Neural progenitor cell (in vitro differentiated cells): Measurements from ENCODE around the gene MSANTD3.

Experiments
- CTCF ChIP-seq: fragments of 200-600 bp; sonication (generic); IDR thresholded peaks from 2 replicates; pipeline ENCODE4 v1.5.1; 2017; ENCODE audit warnings: antibody characterized with exemption, mild to moderate bottlenecking
- EZH2 ChIP-seq: fragments of 200-600 bp; sonication (generic); IDR thresholded peaks from 2 replicates; pipeline ENCODE4 v1.6.1; 2017; ENCODE audit warnings: antibody characterized with exemption, mild to moderate bottlenecking, moderate library complexity
- EZH2phosphoT487 ChIP-seq: fragments of 200-600 bp; sonication (generic); IDR thresholded peaks from 2 replicates; pipeline ENCODE4 v1.6.1; 2017; ENCODE audit warnings: antibody characterized with exemption

DNA sequence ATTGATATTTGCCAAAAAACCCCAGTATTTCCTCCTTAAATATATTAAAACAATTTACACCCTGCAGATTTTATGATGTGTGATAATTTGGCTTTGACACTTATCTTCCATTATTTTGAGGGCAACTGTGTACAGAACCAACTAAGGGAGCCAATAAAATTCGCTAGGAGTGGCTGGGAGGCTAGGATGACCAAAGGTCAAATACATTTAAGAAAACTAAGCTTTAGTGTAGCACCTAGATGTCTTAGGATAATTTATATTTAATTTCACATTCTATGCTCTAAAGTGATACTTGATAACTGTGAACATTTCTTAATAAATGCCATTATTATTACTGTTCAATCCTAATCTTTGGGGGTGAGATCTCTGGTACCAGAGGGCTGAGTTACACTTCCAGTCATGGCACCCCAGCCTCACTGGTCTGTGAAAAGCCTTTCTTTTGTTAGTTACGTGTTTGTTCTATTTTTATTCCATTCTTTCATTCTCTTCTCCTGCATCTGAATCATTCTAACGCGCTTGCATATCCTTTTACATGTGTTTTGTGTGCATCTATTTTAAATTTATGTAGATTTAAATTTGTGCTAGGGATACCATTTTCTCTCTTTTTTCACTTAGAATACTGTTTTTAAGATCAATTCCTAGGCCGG lies 19.1 kb downstream of the MSANTD3 start:
- TF ChIP-seq CTCF (no peak), EZH2 (no peak), EZH2phosphoT487 (no peak)
